Myocyte (in vitro differentiated cells): ENCODE measurements around the gene L3HYPDH. TPM values are rescaled to one million over a fixed set of nuclear protein-coding genes. Genes with fewer than 3 reads are reported as not detected.

Experiments
- DNase-seq: peaks from one replicate; pipeline ENCODE4 v3.0.0-alpha.2; 2012; ENCODE audit warnings: low read depth
- polyA plus RNA-seq: library from polyadenylated mRNA; unstranded; fragments of >200 nt; gene quantifications from one replicate; pipeline ENCODE4 v1.2.1, GENCODE V29; 2012; ENCODE audit warnings: missing spikeins
- total RNA-seq: library from RNA; depleted of rRNA; stranded (reverse); fragments of >200 nt; gene quantifications from 2 replicates; pipeline ENCODE4 v1.2.3, GENCODE V29; 2014

L3HYPDH gene
- total RNA-seq: 44.3 and 58.1 TPM in 2 replicates
- 37.1 TPM for polyA plus RNA-seq

GRCh38 chr14:59483819-59484638, at the start of gene L3HYPDH, which contains the start of gene JKAMP:
Gene L3HYPDH, minus strand, starts transcription at chr14:59484408. Its CDS starts 92 bp downstream, at chr14:59484316.
Gene JKAMP, plus strand, starts transcription at chr14:59484517. Its CDS starts 73 bp downstream, at chr14:59484590.
- peak; percentile 98 for DNase-seq

- peak; percentile 82 for DNase-seq
These were observed 48.2 kb upstream of the L3HYPDH start for GRCh38 chr14:59532419-59532818.

GRCh38 chr14:59530349-59530748, 46.1 kb upstream of the L3HYPDH start:
- no peak for DNase-seq

- peak; percentile 23 for DNase-seq
These were observed 45.0 kb upstream of the L3HYPDH start for GRCh38 chr14:59529189-59529588.

- no peak for DNase-seq
These were observed 36.0 kb upstream of the L3HYPDH start for GRCh38 chr14:59520224-59520623.

GRCh38 chr14:59511916-59512575, 27.8 kb upstream of the L3HYPDH start:
- DNase-seq: no peak

- DNase-seq: no peak
These were observed 26.8 kb upstream of the L3HYPDH start for GRCh38 chr14:59510966-59511365.

- no peak for DNase-seq
These were observed 25.8 kb upstream of the L3HYPDH start for GRCh38 chr14:59510001-59510400.

- DNase-seq: no peak
These were observed 24.9 kb upstream of the L3HYPDH start for GRCh38 chr14:59509101-59509500.

- DNase-seq: no peak
These were observed 23.5 kb upstream of the L3HYPDH start for GRCh38 chr14:59507752-59508103.

GRCh38 chr14:59507063-59507751, 23.0 kb upstream of the L3HYPDH start:
- DNase-seq: peak; percentile 70

- no peak for DNase-seq
These were observed 19.0 kb upstream of the L3HYPDH start for GRCh38 chr14:59503256-59503655.

- DNase-seq: no peak
These were observed 16.5 kb upstream of the L3HYPDH start for GRCh38 chr14:59500732-59501131.

GRCh38 chr14:59492384-59492783, 8.2 kb upstream of the L3HYPDH start:
- no peak for DNase-seq

GRCh38 chr14:59490756-59491155, 6.5 kb upstream of the L3HYPDH start:
- DNase-seq: no peak

- DNase-seq: no peak
These were observed 499 bp upstream of the L3HYPDH start for GRCh38 chr14:59484639-59485175.

GRCh38 chr14:59483363-59483762, 845 bp downstream of the L3HYPDH start:
- peak; percentile 24 for DNase-seq

GRCh38 chr14:59482541-59483331, 1.5 kb downstream of the L3HYPDH start:
- DNase-seq: peak; percentile 70

GRCh38 chr14:59481871-59482540, 2.2 kb downstream of the L3HYPDH start:
- peak; percentile 30 for DNase-seq

- DNase-seq: no peak
These were observed 2.8 kb downstream of the L3HYPDH start for GRCh38 chr14:59481407-59481806.
